ENCODE data around the gene OBSCN.

The OBSCN gene

GRCh38 chr1:228350831-228351781 is 143.3 kb downstream of the OBSCN start:
- Histone ChIP-seq H4K20me1 (ENCODE audit: insufficient read depth, low read length, poor library complexity, severe bottlenecking) (no peaks in the 10 kb centered on the region), H2AFZ (ENCODE audit: low read length) (no peak overlapping the region), H3K79me2 (ENCODE audit: insufficient read depth, low read length) (no peaks in the 10 kb centered on the region), H3K4me1 (ENCODE audit: insufficient read depth, low read length, poor library complexity, severe bottlenecking) (no peaks in the 10 kb centered on the region), H3K36me3 (ENCODE audit: insufficient read depth, low read length) (no peaks in the 10 kb centered on the region), H3K9me3 (ENCODE audit: insufficient read depth, low read depth, low read length) (no peaks in the 10 kb centered on the region), H3K27me3 (ENCODE audit: insufficient read depth, low read length, poor library complexity, severe bottlenecking) (no peaks in the 10 kb centered on the region), H3K4me2 (ENCODE audit: low read depth, low read length, poor library complexity, severe bottlenecking) (no peak overlapping the region), H3K9ac (ENCODE audit: low read depth, low read length, poor library complexity, severe bottlenecking) (no peak overlapping the region), H3F3A (ENCODE audit: low read depth) (no peaks in the 10 kb centered on the region), H3K9me2 (replicated peaks; ENCODE audit: low read depth, low read length) (no peaks in the 10 kb centered on the region), H3K4me3 (ENCODE audit: low read length, poor library complexity, severe bottlenecking) (no peak overlapping the region)
- TF ChIP-seq CTCF (conservative IDR thresholded peaks at IDR 0.05; ENCODE audit: low read length) (no peak), EZH2phosphoT487 (IDR thresholded peaks at IDR 0.05; ENCODE audit: borderline replicate concordance) (no peak)

DNA sequence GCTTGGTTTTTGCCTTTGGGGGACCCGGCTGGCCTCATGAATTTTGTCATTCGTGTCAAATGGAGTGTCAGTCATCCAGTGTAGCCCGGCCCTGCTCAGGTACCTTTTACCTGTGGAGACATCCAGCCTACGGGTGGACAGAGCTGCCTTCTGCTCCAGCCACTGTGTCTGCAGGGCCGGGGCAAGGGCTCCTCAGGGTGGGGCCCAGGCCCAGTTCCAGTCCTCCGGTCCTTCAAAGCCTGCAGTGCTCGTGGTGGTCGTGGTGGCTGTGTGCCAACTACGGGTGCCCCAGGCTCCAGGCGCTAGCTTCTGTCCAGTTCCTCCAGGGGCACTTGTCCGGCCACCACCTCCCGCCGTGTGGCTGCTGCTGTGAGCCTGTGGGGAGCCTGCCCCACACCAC is 144.0 kb downstream of the OBSCN start:
- Histone ChIP-seq H3K4me1 (ENCODE audit: insufficient read depth, low read length, poor library complexity, severe bottlenecking) (no peaks in the 10 kb centered on the region), H3K9me2 (replicated peaks; ENCODE audit: low read depth, low read length) (no peaks in the 10 kb centered on the region), H3K9me3 (ENCODE audit: insufficient read depth, low read depth, low read length) (no peaks in the 10 kb centered on the region), H3K4me2 (ENCODE audit: low read depth, low read length, poor library complexity, severe bottlenecking) (no peak overlapping the region), H3K79me2 (ENCODE audit: insufficient read depth, low read length) (no peaks in the 10 kb centered on the region), H3K4me3 (ENCODE audit: low read length, poor library complexity, severe bottlenecking) (no peak overlapping the region), H3K27me3 (ENCODE audit: insufficient read depth, low read length, poor library complexity, severe bottlenecking) (no peaks in the 10 kb centered on the region), H3F3A (ENCODE audit: low read depth) (no peaks in the 10 kb centered on the region), H3K9ac (ENCODE audit: low read depth, low read length, poor library complexity, severe bottlenecking) (no peak overlapping the region), H4K20me1 (ENCODE audit: insufficient read depth, low read length, poor library complexity, severe bottlenecking) (no peaks in the 10 kb centered on the region), H3K36me3 (ENCODE audit: insufficient read depth, low read length) (no peaks in the 10 kb centered on the region), H2AFZ (ENCODE audit: low read length) (no peak overlapping the region)
- TF ChIP-seq CTCF (conservative IDR thresholded peaks at IDR 0.05; ENCODE audit: low read length) (no peak), EZH2phosphoT487 (IDR thresholded peaks at IDR 0.05; ENCODE audit: borderline replicate concordance) (no peak)

DNA sequence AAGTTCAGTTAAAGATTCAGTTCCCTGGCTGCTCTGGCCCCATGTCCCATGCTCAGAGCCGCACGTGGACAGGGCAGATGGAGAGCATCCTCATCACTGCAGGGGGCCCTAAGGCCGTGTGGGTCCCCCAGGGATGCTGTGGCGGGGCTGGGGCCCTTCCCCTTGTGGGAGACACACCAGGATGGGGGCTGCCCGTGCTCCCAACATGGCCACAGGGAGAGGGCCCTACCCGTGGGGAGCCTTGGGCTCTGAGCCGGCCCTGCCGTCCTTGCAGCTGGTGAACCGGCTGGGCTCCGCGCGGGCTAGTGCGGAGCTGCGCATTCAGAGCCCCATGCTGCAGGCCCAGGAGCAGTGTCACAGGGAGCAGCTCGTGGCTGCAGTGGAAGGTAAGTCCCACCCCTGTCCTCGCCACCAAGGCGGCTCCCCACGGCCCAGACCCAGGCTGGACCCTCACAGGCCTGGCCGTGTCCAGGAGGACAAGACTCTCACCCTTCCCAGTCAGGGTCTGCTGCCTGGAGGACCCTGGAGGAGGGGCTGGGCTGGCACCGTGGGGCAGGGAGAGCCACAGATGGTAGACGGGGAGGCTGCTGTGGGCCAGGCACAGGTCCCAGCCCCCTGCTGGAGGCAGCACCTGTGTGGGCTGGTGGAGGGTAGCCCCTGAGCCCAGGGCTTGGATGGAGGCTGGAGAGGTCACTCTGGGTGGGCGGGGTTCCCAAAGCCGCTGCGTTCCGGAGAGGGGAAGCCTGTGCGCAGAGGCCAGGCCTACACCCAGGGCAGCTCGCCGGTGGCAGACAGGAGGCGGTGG is 145.0 kb downstream of the OBSCN start:
- Histone ChIP-seq H3K9me2 (replicated peaks; ENCODE audit: low read depth, low read length) (no peaks in the 10 kb centered on the region), H3K4me1 (ENCODE audit: insufficient read depth, low read length, poor library complexity, severe bottlenecking) (no peaks in the 10 kb centered on the region), H3F3A (ENCODE audit: low read depth) (no peaks in the 10 kb centered on the region), H3K4me3 (ENCODE audit: low read length, poor library complexity, severe bottlenecking) (no peak overlapping the region), H3K4me2 (ENCODE audit: low read depth, low read length, poor library complexity, severe bottlenecking) (no peak overlapping the region), H3K9me3 (ENCODE audit: insufficient read depth, low read depth, low read length) (no peaks in the 10 kb centered on the region), H3K9ac (ENCODE audit: low read depth, low read length, poor library complexity, severe bottlenecking) (no peak overlapping the region), H2AFZ (ENCODE audit: low read length) (no peak overlapping the region), H4K20me1 (ENCODE audit: insufficient read depth, low read length, poor library complexity, severe bottlenecking) (no peaks in the 10 kb centered on the region), H3K27me3 (ENCODE audit: insufficient read depth, low read length, poor library complexity, severe bottlenecking) (no peaks in the 10 kb centered on the region), H3K79me2 (ENCODE audit: insufficient read depth, low read length) (no peaks in the 10 kb centered on the region), H3K36me3 (ENCODE audit: insufficient read depth, low read length) (no peaks in the 10 kb centered on the region)
- TF ChIP-seq EZH2phosphoT487 (IDR thresholded peaks at IDR 0.05; ENCODE audit: borderline replicate concordance) (no peak), CTCF (conservative IDR thresholded peaks at IDR 0.05; ENCODE audit: low read length) (no peak)
